Upper lobe of left lung (tissue), 4 donors: ENCODE data around the gene PPHLN1.

Source experiments
- EP300 ChIP-seq, 4 donors: sonication (generic); formaldehyde crosslinking; IDR thresholded peaks; one replicate each; pipeline ENCODE4 v1.5.1; 2017; ENCODE audit warnings: antibody characterized with exemption in 4 of 4, control low read depth in 2 of 4
- POLR2A ChIP-seq, 4 donors: fragments of 450-650 bp; IDR thresholded peaks; one replicate each; pipeline ENCODE4 v1.5.1; 2016 to 2017; ENCODE audit warnings: antibody characterized with exemption in 4 of 4, mild to moderate bottlenecking in 2 of 4
- POLR2AphosphoS5 ChIP-seq, 2 donors: sonication (generic); formaldehyde crosslinking; IDR thresholded peaks; one replicate each; pipeline ENCODE4 v1.5.1; 2017; ENCODE audit warnings: antibody characterized with exemption in 2 of 2
- TF ChIP-seq, protein P1 (sequence below), 6 experiments: fragments of 450-650 bp in 4 of 6; fragments of 200-600 bp in 2 of 6; sonication (generic) in 2 of 6; IDR thresholded peaks; one replicate each; pipeline ENCODE4 v1.5.1; 2016 to 2019; ENCODE audit warnings: antibody characterized with exemption in 6 of 6

- TF ChIP-seq, protein P1, sequence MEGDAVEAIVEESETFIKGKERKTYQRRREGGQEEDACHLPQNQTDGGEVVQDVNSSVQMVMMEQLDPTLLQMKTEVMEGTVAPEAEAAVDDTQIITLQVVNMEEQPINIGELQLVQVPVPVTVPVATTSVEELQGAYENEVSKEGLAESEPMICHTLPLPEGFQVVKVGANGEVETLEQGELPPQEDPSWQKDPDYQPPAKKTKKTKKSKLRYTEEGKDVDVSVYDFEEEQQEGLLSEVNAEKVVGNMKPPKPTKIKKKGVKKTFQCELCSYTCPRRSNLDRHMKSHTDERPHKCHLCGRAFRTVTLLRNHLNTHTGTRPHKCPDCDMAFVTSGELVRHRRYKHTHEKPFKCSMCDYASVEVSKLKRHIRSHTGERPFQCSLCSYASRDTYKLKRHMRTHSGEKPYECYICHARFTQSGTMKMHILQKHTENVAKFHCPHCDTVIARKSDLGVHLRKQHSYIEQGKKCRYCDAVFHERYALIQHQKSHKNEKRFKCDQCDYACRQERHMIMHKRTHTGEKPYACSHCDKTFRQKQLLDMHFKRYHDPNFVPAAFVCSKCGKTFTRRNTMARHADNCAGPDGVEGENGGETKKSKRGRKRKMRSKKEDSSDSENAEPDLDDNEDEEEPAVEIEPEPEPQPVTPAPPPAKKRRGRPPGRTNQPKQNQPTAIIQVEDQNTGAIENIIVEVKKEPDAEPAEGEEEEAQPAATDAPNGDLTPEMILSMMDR (IDR thresholded peaks at IDR 0.05): no peak
- TF ChIP-seq POLR2A (IDR thresholded peaks at IDR 0.05): no peak
- no peak for TF ChIP-seq POLR2AphosphoS5 (IDR thresholded peaks at IDR 0.05)
- no peak for TF ChIP-seq EP300 (IDR thresholded peaks at IDR 0.05)
These were observed 83.5 kb downstream of the PPHLN1 start for GRCh38 chr12:42409471-42409870.
